Astrocyte (in vitro differentiated cells and primary cell): ENCODE data around the gene MPRIP. TPM values are rescaled to one million over a fixed set of nuclear protein-coding genes. Genes with fewer than 3 reads are reported as not detected.

ENCODE experiments used
- DNase-seq: peaks from one replicate; pipeline ENCODE4 v3.0.0-alpha.2; 2010; ENCODE audit warnings: low read depth
- FAIRE-seq: peaks from 2 replicates; lab custom pipeline; 2011; peaks lifted over from hg19 to GRCh38; lab: Jason Lieb, UNC
- H2AFZ ChIP-seq: 2 replicates; pipeline ENCODE4 v1.6.0; 2012; ENCODE audit warnings: low read depth, low read length, inconsistent platforms
- H3K27ac ChIP-seq: 2 replicates; pipeline ENCODE4 v1.5.1; 2011; ENCODE audit warnings: low read depth, low read length, inconsistent platforms
- H3K27me3 ChIP-seq: 2 replicates; pipeline ENCODE4 v1.6.0; 2011; ENCODE audit warnings: low read length, inconsistent platforms; ENCODE audit not compliant: insufficient read depth
- H3K36me3 ChIP-seq: 2 replicates; pipeline ENCODE4 v1.5.1; 2011; ENCODE audit warnings: low read length, inconsistent platforms; ENCODE audit not compliant: insufficient read depth
- H3K4me1 ChIP-seq: 2 replicates; pipeline ENCODE4 v1.5.1; 2011; ENCODE audit warnings: low read length, inconsistent platforms; ENCODE audit not compliant: insufficient read depth
- H3K4me2 ChIP-seq: 2 replicates; pipeline ENCODE4 v1.6.0; 2012; ENCODE audit warnings: low read length, inconsistent platforms
- H3K4me3 ChIP-seq: 2 replicates; pipeline ENCODE4 v1.5.1; 2011; ENCODE audit warnings: low read depth, mild to moderate bottlenecking, low read length, inconsistent platforms; ENCODE audit not compliant: insufficient read depth
- H3K79me2 ChIP-seq: 2 replicates; pipeline ENCODE4 v1.6.0; 2012; ENCODE audit warnings: mild to moderate bottlenecking, low read length, inconsistent platforms; ENCODE audit not compliant: insufficient read depth
- H3K9ac ChIP-seq: 2 replicates; pipeline ENCODE4 v1.6.0; 2012; ENCODE audit warnings: mild to moderate bottlenecking, low read length, inconsistent platforms
- H3K9me3 ChIP-seq: 2 replicates; pipeline ENCODE4 v1.5.1; 2012; ENCODE audit warnings: low read depth, mild to moderate bottlenecking, low read length, inconsistent platforms; ENCODE audit not compliant: insufficient read depth
- H4K20me1 ChIP-seq: 2 replicates; pipeline ENCODE4 v1.6.0; 2012; ENCODE audit warnings: low read length, inconsistent platforms; ENCODE audit not compliant: insufficient read depth
- H3K27ac Mint-ChIP-seq: one replicate; pipeline ENCODE4 v1.8.0; 2021; ENCODE audit warnings: mild to moderate bottlenecking, mixed read lengths; ENCODE audit not compliant: unreplicated experiment
- H3K27me3 Mint-ChIP-seq: one replicate; pipeline ENCODE4 v1.8.0; 2021; ENCODE audit warnings: low read depth, mixed read lengths; ENCODE audit not compliant: unreplicated experiment
- H3K36me3 Mint-ChIP-seq: one replicate; pipeline ENCODE4 v1.8.0; 2021; ENCODE audit warnings: low read depth, mixed read lengths; ENCODE audit not compliant: unreplicated experiment
- H3K4me1 Mint-ChIP-seq: one replicate; pipeline ENCODE4 v1.8.0; 2021; ENCODE audit warnings: low read depth, mixed read lengths; ENCODE audit not compliant: unreplicated experiment
- H3K4me3 Mint-ChIP-seq: one replicate; pipeline ENCODE4 v1.8.0; 2021; ENCODE audit warnings: mild to moderate bottlenecking, moderate library complexity, mixed read lengths; ENCODE audit not compliant: unreplicated experiment
- H3K9me3 Mint-ChIP-seq: one replicate; pipeline ENCODE4 v1.8.0; 2021; ENCODE audit warnings: mild to moderate bottlenecking, mixed read lengths; ENCODE audit not compliant: unreplicated experiment
- EZH2 ChIP-seq: IDR thresholded peaks from 2 replicates; pipeline ENCODE4 v1.6.1; 2012; ENCODE audit warnings: mild to moderate bottlenecking, low read length, inconsistent platforms; ENCODE audit not compliant: insufficient read depth
- total RNA-seq: library from RNA; stranded (reverse); gene quantifications from 2 replicates; pipeline ENCODE4 v1.2.1, GENCODE V29; 2021
- TF ChIP-seq, protein P1 (sequence below): IDR thresholded peaks from 2 replicates; pipeline ENCODE4 v1.5.1; 2011; ENCODE audit warnings: low read depth, mild to moderate bottlenecking, inconsistent platforms, low read length, moderate library complexity; ENCODE audit not compliant: insufficient read depth

Gene MPRIP
- total RNA-seq, 1 donor from 2014 or later: 176 TPM

DNA sequence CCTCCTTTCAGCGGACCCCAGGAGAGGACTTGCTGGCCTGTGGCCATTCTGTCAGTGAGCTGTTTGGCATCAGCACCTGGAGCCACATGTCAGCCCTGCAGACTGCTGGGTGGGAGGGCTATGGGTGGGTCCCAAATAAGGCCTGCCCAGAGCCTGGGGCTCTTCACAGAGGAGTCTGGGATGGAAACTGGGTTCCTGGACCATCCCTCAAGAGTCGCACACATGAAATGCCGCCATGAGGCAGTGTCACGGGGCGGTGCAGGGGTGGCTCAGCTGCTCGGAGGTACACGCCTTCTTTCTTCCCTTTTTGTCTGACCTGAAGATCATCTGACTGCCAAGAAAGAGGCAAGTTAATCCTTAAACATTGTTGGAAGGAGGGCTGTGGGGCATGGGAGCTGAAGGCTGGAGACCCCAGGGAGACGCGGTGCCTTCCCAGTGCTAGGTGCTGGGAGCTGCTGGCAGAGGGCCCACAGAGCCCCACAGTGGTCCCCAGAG lies 14.8 kb downstream of the MPRIP start:
- Histone ChIP-seq H3K4me2 (no peak overlapping the region), H3K79me2 (peaks cover 100% of the 10 kb centered on the region), H3K9ac (no peak overlapping the region), H3K4me3 (no peak overlapping the region), H2AFZ (no peak overlapping the region), H3K9me3 (no peaks in the 10 kb centered on the region), H3K36me3 (peaks cover 5% of the 10 kb centered on the region), H3K4me1 (peaks cover 4% of the 10 kb centered on the region), H3K27me3 (no peaks in the 10 kb centered on the region), H4K20me1 (peaks cover 100% of the 10 kb centered on the region), H3K27ac (no peak overlapping the region)
- H3K27ac Mint-ChIP-seq: no peak overlapping the region
- H3K4me3 Mint-ChIP-seq: no peak overlapping the region
- peaks cover 10% of the 10 kb centered on the region for H3K36me3 Mint-ChIP-seq
- DNase-seq (no peak), FAIRE-seq (no peak)
- no peaks in the 10 kb centered on the region for H3K9me3 Mint-ChIP-seq
- peaks cover 12% of the 10 kb centered on the region for H3K4me1 Mint-ChIP-seq
- H3K27me3 Mint-ChIP-seq: no peaks in the 10 kb centered on the region
- no peak for TF ChIP-seq EZH2
- TF ChIP-seq, protein P1, sequence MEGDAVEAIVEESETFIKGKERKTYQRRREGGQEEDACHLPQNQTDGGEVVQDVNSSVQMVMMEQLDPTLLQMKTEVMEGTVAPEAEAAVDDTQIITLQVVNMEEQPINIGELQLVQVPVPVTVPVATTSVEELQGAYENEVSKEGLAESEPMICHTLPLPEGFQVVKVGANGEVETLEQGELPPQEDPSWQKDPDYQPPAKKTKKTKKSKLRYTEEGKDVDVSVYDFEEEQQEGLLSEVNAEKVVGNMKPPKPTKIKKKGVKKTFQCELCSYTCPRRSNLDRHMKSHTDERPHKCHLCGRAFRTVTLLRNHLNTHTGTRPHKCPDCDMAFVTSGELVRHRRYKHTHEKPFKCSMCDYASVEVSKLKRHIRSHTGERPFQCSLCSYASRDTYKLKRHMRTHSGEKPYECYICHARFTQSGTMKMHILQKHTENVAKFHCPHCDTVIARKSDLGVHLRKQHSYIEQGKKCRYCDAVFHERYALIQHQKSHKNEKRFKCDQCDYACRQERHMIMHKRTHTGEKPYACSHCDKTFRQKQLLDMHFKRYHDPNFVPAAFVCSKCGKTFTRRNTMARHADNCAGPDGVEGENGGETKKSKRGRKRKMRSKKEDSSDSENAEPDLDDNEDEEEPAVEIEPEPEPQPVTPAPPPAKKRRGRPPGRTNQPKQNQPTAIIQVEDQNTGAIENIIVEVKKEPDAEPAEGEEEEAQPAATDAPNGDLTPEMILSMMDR: no peak

DNA sequence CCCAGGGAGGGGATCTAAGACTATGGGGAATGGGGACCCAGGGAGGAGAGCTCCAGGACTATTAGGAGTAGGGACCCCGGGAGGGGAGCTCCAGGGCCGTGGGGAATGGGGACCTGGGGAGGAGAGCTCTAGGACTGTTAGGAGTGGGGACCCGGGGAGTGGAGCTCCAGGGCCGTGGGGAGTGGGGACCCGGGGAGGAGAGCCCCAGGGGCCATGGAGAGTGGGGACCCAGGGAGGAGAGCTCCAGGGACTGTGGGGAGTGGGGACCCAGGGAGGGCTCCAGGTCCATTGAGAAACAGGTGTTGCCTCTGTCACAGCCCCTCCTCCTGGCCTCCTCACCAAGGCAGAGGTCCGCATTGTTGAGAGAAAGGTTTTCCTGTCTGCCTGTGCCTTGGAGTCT lies 16.0 kb downstream of the MPRIP start:
- Histone ChIP-seq H3K27me3 (no peaks in the 10 kb centered on the region), H3K9ac (no peak overlapping the region), H3K9me3 (no peaks in the 10 kb centered on the region), H2AFZ (no peak overlapping the region), H3K4me1 (peaks cover 4% of the 10 kb centered on the region), H3K27ac (no peak overlapping the region), H3K79me2 (peaks cover 100% of the 10 kb centered on the region), H4K20me1 (peaks cover 100% of the 10 kb centered on the region), H3K4me2 (no peak overlapping the region), H3K4me3 (no peak overlapping the region), H3K36me3 (peaks cover 2% of the 10 kb centered on the region)
- no peak for DNase-seq
- TF ChIP-seq, protein P1: no peak
- no peak for TF ChIP-seq EZH2
- Mint-ChIP-seq H3K27me3 (no peaks in the 10 kb centered on the region), H3K4me1 (peaks cover 10% of the 10 kb centered on the region), H3K36me3 (peaks cover 16% of the 10 kb centered on the region), H3K27ac (no peak overlapping the region), H3K4me3 (no peak overlapping the region), H3K9me3 (no peaks in the 10 kb centered on the region)
- no peak for FAIRE-seq

DNA sequence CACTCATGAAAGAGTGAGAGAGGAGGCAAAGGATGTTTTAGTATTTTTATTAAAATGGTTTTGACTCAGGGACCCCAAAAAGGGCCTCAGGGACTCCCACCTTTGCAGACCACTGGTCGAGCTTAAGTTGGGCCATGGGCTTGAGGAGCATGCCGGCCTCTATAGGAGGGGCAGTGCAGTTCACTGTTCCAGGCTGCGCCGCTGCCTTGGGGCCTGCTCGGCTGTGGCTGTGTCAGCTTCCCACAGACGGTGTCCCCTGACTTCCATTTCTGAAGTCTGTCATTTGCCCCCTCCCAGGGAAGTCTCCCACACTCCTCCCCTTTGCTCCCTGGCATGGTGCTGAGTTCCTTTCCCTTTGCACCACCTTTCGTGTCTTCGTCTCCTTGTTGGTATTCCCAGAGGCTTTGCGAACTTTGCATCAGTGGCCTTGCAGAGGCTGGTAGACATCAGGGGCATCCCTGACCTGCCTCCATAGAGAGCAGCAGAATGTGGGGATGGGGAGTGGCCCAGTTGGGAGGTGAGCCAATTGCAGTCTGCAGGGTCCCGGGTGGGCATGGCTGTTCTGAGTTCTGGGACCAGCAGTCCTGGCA lies 17.1 kb downstream of the MPRIP start:
- no peak overlapping the region for H3K9ac ChIP-seq
- H3K4me3 Mint-ChIP-seq: no peak overlapping the region
- peaks cover 24% of the 10 kb centered on the region for H3K36me3 Mint-ChIP-seq
- H2AFZ ChIP-seq: no peak overlapping the region
- DNase-seq: no peak
- peaks cover 100% of the 10 kb centered on the region for H3K79me2 ChIP-seq
- H3K4me3 ChIP-seq: no peak overlapping the region
- peaks cover 9% of the 10 kb centered on the region for H3K4me1 ChIP-seq
- peaks cover 2% of the 10 kb centered on the region for H3K36me3 ChIP-seq
- no peak for FAIRE-seq
- H4K20me1 ChIP-seq: peaks cover 100% of the 10 kb centered on the region
- H3K9me3 Mint-ChIP-seq: no peaks in the 10 kb centered on the region
- H3K27me3 ChIP-seq: no peaks in the 10 kb centered on the region
- no peaks in the 10 kb centered on the region for H3K9me3 ChIP-seq
- H3K27ac ChIP-seq: no peak overlapping the region
- H3K4me2 ChIP-seq: no peak overlapping the region
- peaks cover 13% of the 10 kb centered on the region for H3K4me1 Mint-ChIP-seq
- H3K27me3 Mint-ChIP-seq: no peaks in the 10 kb centered on the region
- no peak overlapping the region for H3K27ac Mint-ChIP-seq
- TF ChIP-seq, protein P1: no peak
- no peak for TF ChIP-seq EZH2
